NCI-H69 (cell line): ENCODE data around the gene PHACTR3.

Experiments used
- DNase-seq: peaks from one replicate; lab custom pipeline; 2025; lab: John Stamatoyannopoulos, UW

The PHACTR3 gene

GRCh38 chr20:59816146-59816738 is 211.9 kb downstream of the PHACTR3 start:
- DNase-seq = no peak

GRCh38 chr20:59817406-59817805 is 213.1 kb downstream of the PHACTR3 start:
- no peak for DNase-seq

GRCh38 chr20:59817846-59818615 is 213.7 kb downstream of the PHACTR3 start:
- DNase-seq = no peak

- no peak for DNase-seq
Measured at GRCh38 chr20:59818911-59819310, 214.6 kb downstream of the PHACTR3 start.

GRCh38 chr20:59819496-59820203 is 215.3 kb downstream of the PHACTR3 start:
- DNase-seq = no peak

GRCh38 chr20:59820204-59821041 is 216.1 kb downstream of the PHACTR3 start:
- DNase-seq = peak; percentile 13

GRCh38 chr20:59821201-59821600 is 216.9 kb downstream of the PHACTR3 start:
- DNase-seq = no peak

GRCh38 chr20:59821788-59822187 is 217.4 kb downstream of the PHACTR3 start:
- DNase-seq = no peak

- no peak for DNase-seq
Measured at GRCh38 chr20:59822291-59823029, 218.1 kb downstream of the PHACTR3 start.

- no peak for DNase-seq
Measured at GRCh38 chr20:59823030-59823423, 218.7 kb downstream of the PHACTR3 start.

GRCh38 chr20:59823491-59824259 is 219.3 kb downstream of the PHACTR3 start:
- no peak for DNase-seq

- no peak for DNase-seq
Measured at GRCh38 chr20:59824711-59825562, 220.6 kb downstream of the PHACTR3 start.

- DNase-seq = no peak
Measured at GRCh38 chr20:59825563-59825920, 221.2 kb downstream of the PHACTR3 start.

GRCh38 chr20:59825944-59826759 is 221.8 kb downstream of the PHACTR3 start:
- peak; percentile 48 for DNase-seq

- DNase-seq = no peak
Measured at GRCh38 chr20:59827138-59828056, 223.1 kb downstream of the PHACTR3 start.

GRCh38 chr20:59828125-59829053 is 224.0 kb downstream of the PHACTR3 start:
- no peak for DNase-seq
